K562 (cell line): ENCODE data around the gene SPG21. TPM values are rescaled to one million over a fixed set of nuclear protein-coding genes. Genes with fewer than 3 reads are reported as not detected.
A peak's percentile ranks its signal among the peaks of the same experiment; 100 is the strongest.

Source experiments
- CUX1 ChIP-seq: fragments of 200-800 bp; sonication (Bioruptor generic); IDR thresholded peaks from 2 replicates; pipeline ENCODE4 v1.6.1; 2016; ENCODE audit warnings: missing genetic modification characterization, missing compliant biosample characterization
- EZH2 ChIP-seq: IDR thresholded peaks from 2 replicates; pipeline ENCODE4 v1.6.1; 2012; ENCODE audit warnings: low read depth, mild to moderate bottlenecking, inconsistent platforms, low read length, borderline replicate concordance
- KDM1A ChIP-seq, 2 experiments: fragments of 450-650 bp; IDR thresholded peaks; 2 replicates each; pipeline ENCODE4 v1.6.1; 2016; ENCODE audit warnings: mild to moderate bottlenecking in 2 of 2
- KHSRP ChIP-seq: fragments of 450-650 bp; IDR thresholded peaks from 2 replicates; pipeline ENCODE4 v1.6.1; 2017
- RAD21 ChIP-seq, 2 experiments: fragments of 250-450 bp in 1 of 2; fragments of 450-650 bp in 1 of 2; sonication (Bioruptor Pico) in 1 of 2; formaldehyde crosslinking in 1 of 2; IDR thresholded peaks in 1 of 2; conservative IDR thresholded peaks in 1 of 2; 2 replicates each; pipeline versions ENCODE4 v1.4.0 to v1.8.0; 2020 to 2022; ENCODE audit warnings: mild to moderate bottlenecking in 2 of 2, moderate library complexity in 1 of 2
- REST ChIP-seq, 2 experiments: fragments of 450-650 bp; formaldehyde crosslinking in 1 of 2; IDR thresholded peaks; 2 replicates each; pipeline versions ENCODE4 v1.4.0 to v1.6.1; 2014 to 2020; ENCODE audit warnings: mild to moderate bottlenecking in 2 of 2, borderline replicate concordance in 1 of 2, low read depth in 1 of 2
- SMC3 ChIP-seq: conservative IDR thresholded peaks from 2 replicates; pipeline ENCODE4 v1.6.1; 2011; ENCODE audit warnings: low read depth, low read length, improper control_type of control experiment; ENCODE audit not compliant: insufficient read depth
- SRF ChIP-seq, 2 experiments: fragments of 250-450, 450-650 bp in 1 of 2; sonication (Bioruptor Pico) in 1 of 2; sonication (generic) in 1 of 2; formaldehyde crosslinking; IDR thresholded peaks; 2 replicates each; pipeline versions ENCODE4 v1.5.0 to v1.5.1; 2020 to 2022; ENCODE audit warnings: mild to moderate bottlenecking in 1 of 2, missing genetic modification reagents in 1 of 2
- THRA ChIP-seq: fragments of 450-650 bp; IDR thresholded peaks from 2 replicates; pipeline ENCODE4 v1.6.1; 2017; ENCODE audit warnings: mild to moderate bottlenecking, moderate library complexity
- U2AF2 ChIP-seq: fragments of 200-400 bp; formaldehyde crosslinking; optimal IDR thresholded peaks from 2 replicates; pipeline ENCODE3; 2017; ENCODE audit warnings: low read depth, mild to moderate bottlenecking, low read length
- ZKSCAN3 ChIP-seq: fragments of 250-450 bp; sonication (Bioruptor Pico); IDR thresholded peaks from 2 replicates; pipeline ENCODE4 v1.4.0; 2020
- ZNF311 ChIP-seq: fragments of 250-450 bp; sonication (Bioruptor Pico); IDR thresholded peaks from 2 replicates; pipeline ENCODE4 v1.4.0; 2020; ENCODE audit warnings: mild to moderate bottlenecking, moderate library complexity
- polyA plus RNA-seq, 8 experiments: library from polyadenylated mRNA; depleted of rRNA in 4 of 8; stranded (reverse) in 5 of 8; unstranded in 3 of 8; fragments of >200 nt; fragmentation: Nextera tagmentation in 2 of 8; fragmentation: Illumina TruSeq in 1 of 8; extraction: Ambion mirVana in 2 of 8; extraction: Trizol in 1 of 8; gene quantifications; 2 replicates each; pipeline versions ENCODE4 v1.2.1 to v1.2.3, GENCODE V29; 2011 to 2014; ENCODE audit warnings: inconsistent platforms in 1 of 8, missing spikeins in 1 of 8
- total RNA-seq, 7 experiments: library from RNA; depleted of rRNA in 6 of 7; stranded (reverse); fragments of >200 nt in 6 of 7; fragmentation: Illumina TruSeq in 2 of 7; extraction: Trizol in 2 of 7; gene quantifications; 2 replicates each; pipeline versions ENCODE4 v1.2.1 to v1.2.3, GENCODE V29; 2011 to 2021; ENCODE audit warnings: low replicate concordance in 1 of 7

Gene SPG21
- total and polyA plus RNA-seq, 9 of the 15 experiments (the other 6 are each of a cell fraction or from before 2014, with no cell fraction given), result 22.8 to 98.8 (median 65.1) TPM

- TF ChIP-seq RAD21 (CRISPR knock-in tag; conservative IDR thresholded peaks at IDR 0.05 in 1 of 2, IDR thresholded peaks at IDR 0.05 in 1 of 2) (peak in 1 of 2 experiments; percentile 70; a peak in 3 of 4 replicates), U2AF2 (no peak), SRF (CRISPR knock-in tag; IDR thresholded peaks at IDR 0.05) (0 out of 4 replicates have a peak, but pooled peaks of 1 of the 2 experiments have one; percentile 32), THRA (no peak), KDM1A (IDR thresholded peaks at IDR 0.05) (no peak), REST (IDR thresholded peaks at IDR 0.05; ENCODE audit: borderline replicate concordance) (peak; percentile 47; the same call in 1 of the 2 replicates), REST (CRISPR knock-in tag; IDR thresholded peaks at IDR 0.05; ENCODE audit: low read depth) (no peak), KHSRP (no peak), ZKSCAN3 (CRISPR knock-in tag) (no peak), ZNF311 (CRISPR knock-in tag) (no peak), EZH2 (no peak), CUX1 (0 out of 2 replicates have a peak, but pooled peaks have one; percentile 58), SMC3 (peak; percentile 40; the same call in 1 of the 2 replicates)
Measured at GRCh38 chr15:65033659-65034269, 44.0 kb upstream of the SPG21 start (continued).
